Measurements from ENCODE around the gene CRIP2.

- TF ChIP-seq POLR2A (IDR thresholded peaks at IDR 0.05) (no peak), CTCF (IDR thresholded peaks at IDR 0.05) (no peak)
These were observed 23.2 kb downstream of the CRIP2 start for GRCh38 chr14:105497671-105498429.
